Skin of body (tissue), 2 donors: ENCODE data around the gene SCGB1D2. TPM values are rescaled to one million over a fixed set of nuclear protein-coding genes. Genes with fewer than 3 reads are reported as not detected.
"Not testable (repeated sequence)": the region's sequence is repeated elsewhere in the genome, so short reads cannot be mapped to it uniquely, and the experiment has no call there.

ENCODE experiments used
- DNase-seq: peaks from one replicate; lab custom pipeline; 2025; lab: John Stamatoyannopoulos, UW
- total RNA-seq: library from RNA; depleted of rRNA; stranded (reverse); fragments of >200 nt; gene quantifications from one replicate; pipeline ENCODE4 v1.2.3, GENCODE V29; 2014

The SCGB1D2 gene, protein sequence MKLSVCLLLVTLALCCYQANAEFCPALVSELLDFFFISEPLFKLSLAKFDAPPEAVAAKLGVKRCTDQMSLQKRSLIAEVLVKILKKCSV
- total RNA-seq, result not detected

DNA sequence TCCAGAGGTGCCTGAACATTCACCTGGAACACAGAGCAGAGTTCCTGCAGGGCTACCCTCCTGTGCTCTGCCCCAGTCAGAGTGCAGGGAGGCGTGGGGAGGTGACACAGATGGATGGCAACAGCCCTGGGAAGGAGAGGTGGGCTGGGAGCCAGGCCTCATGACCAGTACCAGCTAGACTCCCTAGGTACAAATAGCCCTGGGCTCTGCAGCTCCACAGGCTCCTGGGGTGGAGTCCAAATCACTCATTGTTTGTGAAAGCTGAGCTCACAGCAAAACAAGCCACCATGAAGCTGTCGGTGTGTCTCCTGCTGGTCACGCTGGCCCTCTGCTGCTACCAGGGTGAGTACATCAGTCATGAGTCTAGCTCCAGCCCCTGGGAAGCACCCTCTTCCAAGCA is at the start of gene SCGB1D2:
SCGB1D2 (plus strand) TSS at position 219 of the 400 bp plus-strand sequence; CDS start at position 288, 69 bp downstream.
- DNase-seq, result no peak

- no peak for DNase-seq
These were observed 48.1 kb upstream of the SCGB1D2 start for GRCh38 chr11:62193952-62194351.

DNA sequence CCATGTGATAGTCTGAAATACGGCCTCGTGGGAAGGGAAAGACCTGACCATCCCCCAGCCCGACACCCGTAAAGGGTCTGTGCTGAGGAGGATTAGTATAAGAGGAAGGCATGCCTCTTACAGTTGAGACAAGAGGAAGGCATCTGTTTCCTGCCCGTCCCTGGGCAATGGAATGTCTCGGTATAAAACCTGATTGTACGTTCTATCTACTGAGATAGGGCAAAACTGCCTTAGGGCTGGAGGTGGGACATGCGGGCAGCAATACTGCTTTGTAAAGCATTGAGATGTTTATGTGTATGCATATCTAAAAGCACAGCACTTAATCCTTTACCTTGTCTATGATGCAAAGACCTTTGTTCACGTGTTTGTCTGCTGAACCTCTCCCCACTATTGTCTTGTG is 47.0 kb upstream of the SCGB1D2 start:
- DNase-seq, result not testable (repeated sequence)

GRCh38 chr11:62195945-62196344 is 46.1 kb upstream of the SCGB1D2 start:
- no peak for DNase-seq

DNA sequence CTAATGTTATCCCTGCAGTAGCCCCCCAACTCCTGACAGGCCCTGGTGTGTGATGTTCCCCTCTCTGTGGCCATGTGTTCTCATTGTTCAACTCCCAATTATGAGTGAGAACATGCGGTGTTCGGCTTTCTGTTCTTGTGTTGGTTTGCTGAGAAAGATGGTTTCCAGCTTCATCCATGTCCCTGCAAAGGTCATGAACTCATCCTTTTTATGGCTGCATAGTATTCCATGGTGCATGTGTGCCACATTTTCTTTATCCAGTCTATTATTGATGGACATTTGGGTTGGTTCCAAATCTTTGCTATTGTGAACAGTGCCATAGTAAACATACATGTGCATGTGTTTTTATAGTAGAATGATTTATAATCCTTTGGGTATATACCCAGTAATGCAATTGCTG is 44.6 kb upstream of the SCGB1D2 start:
- DNase-seq, result not testable (repeated sequence)

DNA sequence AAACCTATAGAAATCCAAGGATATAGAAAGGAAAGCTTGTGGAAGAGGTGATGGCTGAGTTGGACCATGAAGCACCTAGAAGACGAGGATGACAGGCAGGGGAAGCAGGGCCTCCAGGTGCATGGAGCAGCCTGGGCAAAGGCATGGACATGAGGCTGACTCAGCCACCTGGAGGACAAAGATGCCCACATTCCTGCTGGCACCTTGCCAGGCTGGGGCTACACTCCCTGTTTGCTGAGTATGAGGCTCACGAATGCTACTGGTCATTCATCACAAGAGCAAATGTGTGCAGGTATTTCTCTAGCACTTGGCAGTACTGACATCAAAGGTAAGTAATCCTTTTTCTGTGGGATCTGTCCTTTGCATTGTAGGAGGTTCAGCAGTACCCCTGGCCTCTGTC is 40.7 kb upstream of the SCGB1D2 start:
- no peak for DNase-seq

DNA sequence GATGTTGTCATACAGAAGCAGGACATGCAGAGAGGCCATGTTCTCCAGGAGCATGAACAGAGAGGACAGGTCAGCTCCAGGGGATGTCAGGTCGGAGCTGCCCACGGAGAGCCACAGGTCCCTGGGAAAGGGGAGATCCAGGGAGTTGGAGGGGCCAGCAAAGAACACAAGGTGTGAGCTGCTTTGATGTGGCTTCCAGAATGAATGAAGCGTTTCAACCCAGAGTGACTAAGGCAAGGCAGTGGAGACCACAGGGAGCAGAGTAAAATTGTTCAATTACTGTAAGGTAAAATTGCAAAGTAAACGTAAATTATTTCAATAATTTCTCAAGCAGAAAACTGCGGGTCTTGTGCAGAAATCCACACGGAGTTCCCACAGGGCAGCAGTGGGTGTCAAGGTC is 39.1 kb upstream of the SCGB1D2 start:
- DNase-seq, result no peak

DNA sequence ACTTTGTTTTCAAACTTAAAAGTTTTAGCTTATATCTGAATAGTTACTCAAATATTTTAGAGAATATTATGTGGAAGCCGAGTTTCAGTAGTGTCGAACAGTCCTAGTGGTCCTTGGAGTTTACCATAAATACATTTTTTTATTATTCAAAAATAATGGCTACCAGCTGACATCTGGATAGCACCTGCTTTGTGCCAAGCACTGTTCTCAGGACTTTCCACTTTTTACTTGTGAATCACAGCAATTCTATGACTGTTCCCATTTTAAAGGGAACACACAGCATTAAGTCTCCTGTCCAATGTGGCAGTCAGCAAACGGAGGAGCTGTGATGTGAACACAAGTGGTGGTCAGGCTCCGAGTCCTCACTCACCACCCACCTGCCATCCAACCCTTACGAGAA is 37.6 kb upstream of the SCGB1D2 start:
- DNase-seq, result no peak

GRCh38 chr11:62205441-62205840 is 36.6 kb upstream of the SCGB1D2 start:
- DNase-seq, result no peak

GRCh38 chr11:62206276-62207066 is 35.6 kb upstream of the SCGB1D2 start:
- DNase-seq, result not testable (repeated sequence)

- DNase-seq, result no peak
These were observed 33.3 kb upstream of the SCGB1D2 start for GRCh38 chr11:62208785-62209144.

DNA sequence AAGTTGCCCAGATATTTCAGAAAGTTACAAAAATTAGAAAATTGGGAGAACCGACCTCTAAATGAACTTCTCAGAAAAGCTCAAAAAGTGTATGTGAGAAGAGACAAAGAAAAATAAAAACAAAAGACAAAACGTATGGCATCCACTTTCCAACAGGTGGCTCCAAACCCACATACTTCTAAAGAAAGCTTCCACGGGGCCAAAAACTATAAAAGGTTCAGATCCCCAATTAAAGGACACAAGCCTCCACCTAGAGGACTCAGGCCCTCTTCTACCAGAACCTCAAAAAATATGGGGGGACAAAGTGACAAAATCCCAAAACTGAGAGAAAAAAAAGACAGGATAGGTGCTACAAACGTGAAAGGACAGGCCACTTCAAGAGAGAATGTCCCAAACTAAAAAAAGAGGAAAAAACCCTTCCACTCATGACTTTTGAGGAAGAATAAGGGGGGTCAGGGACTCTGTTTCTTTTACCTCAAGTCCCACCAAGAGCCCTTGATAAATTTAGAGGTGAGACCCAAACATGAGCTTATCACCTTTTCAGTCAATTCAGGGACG is 24.8 kb upstream of the SCGB1D2 start:
- DNase-seq, result no peak

GRCh38 chr11:62221498-62221897 is 20.5 kb upstream of the SCGB1D2 start:
- DNase-seq, result no peak

DNA sequence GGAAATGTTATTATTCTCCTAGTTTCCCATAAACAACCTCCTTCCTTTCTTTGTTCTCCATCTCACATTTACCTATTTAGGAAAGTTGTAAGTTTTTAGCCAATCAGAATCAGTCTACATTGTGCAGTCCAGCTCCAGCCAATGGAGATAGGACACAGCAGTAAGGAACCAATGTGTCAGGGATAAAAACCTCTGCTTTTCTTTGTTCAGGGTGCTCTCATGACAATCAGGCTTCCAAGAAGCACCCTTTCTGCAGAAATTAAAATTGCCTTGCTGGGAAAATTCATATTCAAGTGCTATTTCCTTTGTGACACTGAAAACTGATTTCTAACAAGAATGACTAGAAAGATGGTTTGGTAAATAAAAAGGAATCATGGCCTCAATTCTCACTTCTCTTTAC is 18.9 kb upstream of the SCGB1D2 start:
- DNase-seq, result no peak

DNA sequence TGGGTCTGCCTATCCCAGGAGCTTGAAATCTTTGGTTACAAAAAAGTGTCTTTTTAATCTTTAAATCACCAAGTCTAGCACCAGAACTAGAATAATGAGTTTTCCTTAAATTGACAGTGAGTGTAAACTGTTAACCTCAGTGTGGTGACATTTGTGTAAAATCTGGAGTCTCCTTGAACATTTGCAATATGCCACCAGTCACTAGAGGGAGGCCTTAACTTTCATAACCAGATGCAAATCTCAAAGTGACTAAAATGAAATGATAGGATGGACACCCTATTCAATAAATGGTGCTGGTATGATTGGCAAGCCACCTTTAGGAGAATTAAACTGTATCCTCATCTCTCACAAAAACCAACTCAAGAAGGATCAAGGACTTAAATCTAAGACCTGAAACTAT is 8.3 kb upstream of the SCGB1D2 start:
- no peak for DNase-seq

DNA sequence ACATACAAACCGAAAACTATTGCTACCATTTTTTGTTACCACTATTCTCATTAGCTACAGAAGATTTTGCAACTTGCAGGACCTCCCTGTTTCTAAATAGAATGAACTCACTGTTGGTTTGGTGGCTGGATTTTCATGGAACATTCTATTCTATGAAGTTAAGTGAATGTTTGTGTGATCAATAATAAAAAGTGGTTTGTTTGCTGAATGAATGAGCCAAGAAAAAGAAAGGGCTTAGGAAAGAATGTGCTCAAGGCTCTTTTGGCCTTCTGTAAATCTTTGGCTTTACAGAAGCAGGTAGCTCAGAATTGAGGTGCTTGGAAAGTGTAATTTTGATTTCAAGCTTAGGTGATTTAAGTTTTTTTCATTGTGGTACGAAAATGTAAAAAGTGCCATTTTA is 5.9 kb upstream of the SCGB1D2 start:
- DNase-seq, result no peak

GRCh38 chr11:62237499-62237898 is 4.5 kb upstream of the SCGB1D2 start:
- no peak for DNase-seq

DNA sequence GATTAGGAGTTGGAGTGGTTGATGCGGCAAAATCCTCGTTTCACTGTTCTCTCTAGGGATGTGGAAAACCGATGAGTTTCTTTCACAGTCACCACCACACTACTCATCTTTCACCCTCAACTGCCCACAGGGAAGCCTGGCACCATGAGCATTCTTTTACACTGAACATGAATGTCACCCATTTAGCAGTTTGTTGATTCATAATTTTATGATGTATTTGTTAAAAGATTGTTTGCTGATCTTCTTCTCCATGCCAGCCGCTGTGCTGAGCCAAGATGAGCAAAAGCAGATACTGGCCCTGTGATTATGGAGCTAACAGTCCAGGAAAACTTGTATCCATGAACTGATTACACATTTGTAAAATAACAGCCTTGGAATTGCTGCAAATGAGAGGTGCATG is 3.9 kb upstream of the SCGB1D2 start:
- no peak for DNase-seq

GRCh38 chr11:62241095-62241494 is 944 bp upstream of the SCGB1D2 start:
- DNase-seq, result no peak

GRCh38 chr11:62245271-62245753 is 3.3 kb downstream of the SCGB1D2 start:
- DNase-seq, result no peak

- DNase-seq, result no peak
These were observed 9.7 kb downstream of the SCGB1D2 start for GRCh38 chr11:62251698-62252097.

DNA sequence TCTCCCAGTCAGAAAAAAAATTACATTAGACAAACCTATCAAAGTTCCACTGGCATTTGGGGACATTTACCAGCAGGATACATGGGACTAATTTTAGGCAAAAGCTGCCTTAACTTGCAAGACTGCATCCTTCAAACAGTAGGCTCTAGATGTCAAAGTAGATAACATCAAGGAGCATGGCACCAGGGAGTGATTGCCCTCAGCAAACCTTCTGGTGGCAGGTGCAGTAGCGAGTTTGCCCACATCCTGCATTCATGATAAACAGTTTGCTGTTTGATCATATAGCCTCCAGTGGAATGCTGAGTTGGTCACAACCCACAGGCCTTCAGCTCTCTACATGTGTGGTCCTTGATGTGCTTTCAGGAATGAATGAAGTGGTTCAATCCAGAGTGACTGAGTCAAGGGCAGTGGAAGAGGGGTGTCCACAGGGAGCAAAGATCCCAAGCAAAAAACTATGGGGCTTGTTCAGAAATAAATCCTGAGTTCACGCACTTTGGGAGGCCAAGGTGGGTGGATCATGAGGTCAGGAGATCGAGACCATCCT is 12.0 kb downstream of the SCGB1D2 start:
- DNase-seq, result no peak

DNA sequence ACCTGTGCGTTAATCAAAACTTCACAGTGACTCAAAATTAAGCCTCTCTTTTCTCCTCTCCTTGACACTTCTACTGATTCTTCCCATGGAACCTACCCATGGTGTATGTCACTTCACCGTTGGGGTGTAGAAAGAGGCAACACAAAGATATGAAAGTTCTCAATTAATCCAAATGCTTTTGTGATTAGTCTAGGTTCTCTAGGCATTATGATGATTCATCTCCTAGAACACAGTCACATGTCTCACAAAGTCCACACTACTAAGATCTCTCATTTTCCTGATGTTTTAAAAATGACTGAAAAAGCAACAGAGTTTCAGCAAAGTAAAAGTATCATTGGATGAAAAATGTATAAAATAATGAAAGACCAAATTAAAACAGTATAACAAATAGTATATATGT is 14.2 kb downstream of the SCGB1D2 start:
- DNase-seq, result no peak
